GM18907 (cell line): ENCODE measurements around the gene TARDBP.
"Not testable (repeated sequence)": the region's sequence is repeated elsewhere in the genome, so short reads cannot be mapped to it uniquely, and the experiment has no call there.

ENCODE experiments used
- ATAC-seq: cut with Tn5 transposase; IDR thresholded peaks from one replicate; pipeline ENCODE4 v1.9.1; 2021; ENCODE audit warnings: mild to moderate bottlenecking, moderate library complexity; ENCODE audit not compliant: unreplicated experiment

TARDBP gene

GRCh38 chr1:11012260-11013159 is at the start of gene TARDBP:
Gene TARDBP, plus strand, starts transcription at chr1:11012654. Its CDS starts 1,074 bp downstream, at chr1:11013728.
- peak; percentile 91 for ATAC-seq

GRCh38 chr1:10965546-10966226 is 46.8 kb upstream of the TARDBP start:
- peak; percentile 52 for ATAC-seq

GRCh38 chr1:10967090-10967489 is 45.4 kb upstream of the TARDBP start:
- no peak for ATAC-seq

GRCh38 chr1:10968411-10968826 is 44.0 kb upstream of the TARDBP start:
- ATAC-seq: no peak

GRCh38 chr1:10969267-10969970 is 43.0 kb upstream of the TARDBP start:
- no peak for ATAC-seq

- no peak for ATAC-seq
These were observed 42.5 kb upstream of the TARDBP start for GRCh38 chr1:10969971-10970332.

GRCh38 chr1:10973552-10973951 is 38.9 kb upstream of the TARDBP start:
- no peak for ATAC-seq

- no peak for ATAC-seq
These were observed 38.2 kb upstream of the TARDBP start for GRCh38 chr1:10973956-10974881.

GRCh38 chr1:10975567-10976326 is 36.7 kb upstream of the TARDBP start:
- ATAC-seq: no peak

GRCh38 chr1:10978719-10979118 is 33.7 kb upstream of the TARDBP start:
- ATAC-seq: no peak

- ATAC-seq: no peak
These were observed 33.0 kb upstream of the TARDBP start for GRCh38 chr1:10979483-10979920.

GRCh38 chr1:10980094-10980577 is 32.3 kb upstream of the TARDBP start:
- ATAC-seq: no peak

- ATAC-seq: no peak
These were observed 31.4 kb upstream of the TARDBP start for GRCh38 chr1:10980841-10981727.

GRCh38 chr1:10986525-10986890 is 25.9 kb upstream of the TARDBP start:
- ATAC-seq: peak; percentile 43

- ATAC-seq: no peak
These were observed 24.5 kb upstream of the TARDBP start for GRCh38 chr1:10987840-10988417.

GRCh38 chr1:10989095-10989494 is 23.4 kb upstream of the TARDBP start:
- no peak for ATAC-seq

GRCh38 chr1:10989920-10990516 is 22.4 kb upstream of the TARDBP start:
- not testable (repeated sequence) for ATAC-seq

GRCh38 chr1:10990828-10991227 is 21.6 kb upstream of the TARDBP start:
- no peak for ATAC-seq
